Omental fat pad (tissue), 4 donors: Measurements from ENCODE around the gene RNF112. TPM values are rescaled to one million over a fixed set of nuclear protein-coding genes. Genes with fewer than 3 reads are reported as not detected.

Source experiments
- ATAC-seq: fragments of 150-250 bp; one replicate; pipeline ENCODE4 v1.9.1; 2016; ENCODE audit warnings: mild to moderate bottlenecking, moderate library complexity; ENCODE audit not compliant: low FRiP score
- DNase-seq: peaks from one replicate; pipeline ENCODE4 v3.0.0-alpha.2; 2019; ENCODE audit warnings: low spot score
- CTCF ChIP-seq, 3 donors: fragments of 450-650 bp; IDR thresholded peaks; one replicate each; pipeline ENCODE4 v1.5.1; 2016 to 2017; ENCODE audit warnings: antibody characterized with exemption in 3 of 3, mild to moderate bottlenecking in 3 of 3, moderate library complexity in 2 of 3
- total RNA-seq, 4 donors: library from RNA; depleted of rRNA; stranded (reverse); fragments of >200 nt; gene quantifications; one replicate each; pipeline ENCODE4 v1.1.0, GENCODE V29; 2016

RNF112 gene
- total RNA-seq, 4 donors from 2014 or later: 0.44 to 3.0 (median 1.7) TPM

- DNase-seq: no peak
- no peak for TF ChIP-seq CTCF (IDR thresholded peaks at IDR 0.05)
- no peak for ATAC-seq
Measured at GRCh38 chr17:19388791-19389785, 21.9 kb upstream of the RNF112 start.

DNA sequence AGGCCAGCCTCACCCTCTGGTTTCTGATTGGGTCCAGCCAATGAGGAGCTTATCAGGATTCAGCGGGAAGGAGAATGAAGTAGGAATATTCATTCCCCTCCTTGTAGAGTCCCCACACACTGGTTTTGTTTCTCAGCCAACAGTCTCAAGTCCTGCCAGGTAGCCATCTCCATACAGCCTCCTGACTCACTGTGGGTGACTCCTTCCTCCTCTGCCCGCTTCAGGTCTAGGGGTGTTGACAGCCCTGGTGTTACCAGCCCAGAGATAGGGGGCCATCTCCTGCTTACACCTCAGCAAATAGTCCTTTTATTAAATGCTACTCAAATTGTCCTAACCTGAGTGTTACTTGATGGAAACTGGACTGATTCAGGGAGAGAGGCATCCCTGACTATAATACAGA, 20.1 kb upstream of the RNF112 start:
- no peak for ATAC-seq
- no peak for TF ChIP-seq CTCF (IDR thresholded peaks at IDR 0.05)
- no peak for DNase-seq

GRCh38 chr17:19391432-19391831, 19.6 kb upstream of the RNF112 start:
- no peak for DNase-seq
- TF ChIP-seq CTCF (IDR thresholded peaks at IDR 0.05): no peak

GRCh38 chr17:19392303-19392702, 18.7 kb upstream of the RNF112 start:
- ATAC-seq (no peak), DNase-seq (no peak)
- no peak for TF ChIP-seq CTCF (IDR thresholded peaks at IDR 0.05)

More at GRCh38 chr17:19391432-19391831, 19.6 kb upstream of the RNF112 start:
- no peak for ATAC-seq

DNA sequence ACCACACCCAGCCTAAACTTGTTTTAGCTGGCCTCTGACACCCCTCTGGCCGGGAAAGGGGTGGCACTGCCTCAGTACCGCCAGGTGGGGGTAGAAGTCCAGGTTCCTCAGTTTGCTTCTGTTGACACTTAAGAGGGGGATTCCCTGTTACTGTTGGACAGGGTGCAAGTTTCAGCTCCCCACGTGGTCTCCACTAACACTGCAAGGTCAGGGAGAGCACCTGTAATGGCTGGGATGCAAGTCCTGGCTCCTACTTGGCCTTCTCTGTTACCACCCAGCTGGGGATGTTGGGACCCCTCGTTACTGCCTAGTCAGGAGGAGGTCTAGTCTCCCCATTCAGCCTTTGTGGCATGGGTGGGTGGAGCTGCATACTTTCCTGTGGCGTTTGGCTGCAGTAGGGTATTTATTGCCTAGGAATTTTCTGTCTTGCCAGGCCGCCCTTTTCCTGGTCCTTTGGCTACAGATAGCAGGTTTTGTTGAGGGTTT, 13.4 kb upstream of the RNF112 start:
- ATAC-seq (no peak), DNase-seq (no peak)
- no peak for TF ChIP-seq CTCF (IDR thresholded peaks at IDR 0.05)

GRCh38 chr17:19398301-19399181, 12.5 kb upstream of the RNF112 start:
- ATAC-seq: peak; percentile 75
- peak; percentile 39 for DNase-seq
- TF ChIP-seq CTCF (IDR thresholded peaks at IDR 0.05): no peak
